Astrocyte of the spinal cord (primary cell): ENCODE results near the gene FBXL15.

Experiments used
- DNase-seq: peaks from one replicate; pipeline ENCODE4 v3.0.0; 2011; ENCODE audit warnings: low read depth, low spot score
- H3K4me3 ChIP-seq: 2 replicates; pipeline ENCODE4 v1.5.1; 2011; ENCODE audit warnings: low read depth, mild to moderate bottlenecking, low read length, moderate library complexity
- in situ Hi-C: cut with HindIII; loops from 2 replicates; pipeline ENCODE4 v1.10.0; 2017; ENCODE audit warnings: low sequenced_read_pairs
- TF ChIP-seq, protein P1 (sequence below): IDR thresholded peaks from 2 replicates; pipeline ENCODE4 v1.5.1; 2012; ENCODE audit warnings: low read depth, mild to moderate bottlenecking, low read length, inconsistent platforms

Gene FBXL15

GRCh38 chr10:102381983-102382382 is 38.7 kb upstream of the FBXL15 start:
- in situ Hi-C loops: no loop called here
- no peak overlapping the region for H3K4me3 ChIP-seq
- TF ChIP-seq, protein P1, sequence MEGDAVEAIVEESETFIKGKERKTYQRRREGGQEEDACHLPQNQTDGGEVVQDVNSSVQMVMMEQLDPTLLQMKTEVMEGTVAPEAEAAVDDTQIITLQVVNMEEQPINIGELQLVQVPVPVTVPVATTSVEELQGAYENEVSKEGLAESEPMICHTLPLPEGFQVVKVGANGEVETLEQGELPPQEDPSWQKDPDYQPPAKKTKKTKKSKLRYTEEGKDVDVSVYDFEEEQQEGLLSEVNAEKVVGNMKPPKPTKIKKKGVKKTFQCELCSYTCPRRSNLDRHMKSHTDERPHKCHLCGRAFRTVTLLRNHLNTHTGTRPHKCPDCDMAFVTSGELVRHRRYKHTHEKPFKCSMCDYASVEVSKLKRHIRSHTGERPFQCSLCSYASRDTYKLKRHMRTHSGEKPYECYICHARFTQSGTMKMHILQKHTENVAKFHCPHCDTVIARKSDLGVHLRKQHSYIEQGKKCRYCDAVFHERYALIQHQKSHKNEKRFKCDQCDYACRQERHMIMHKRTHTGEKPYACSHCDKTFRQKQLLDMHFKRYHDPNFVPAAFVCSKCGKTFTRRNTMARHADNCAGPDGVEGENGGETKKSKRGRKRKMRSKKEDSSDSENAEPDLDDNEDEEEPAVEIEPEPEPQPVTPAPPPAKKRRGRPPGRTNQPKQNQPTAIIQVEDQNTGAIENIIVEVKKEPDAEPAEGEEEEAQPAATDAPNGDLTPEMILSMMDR: no peak
- DNase-seq: no peak

DNA sequence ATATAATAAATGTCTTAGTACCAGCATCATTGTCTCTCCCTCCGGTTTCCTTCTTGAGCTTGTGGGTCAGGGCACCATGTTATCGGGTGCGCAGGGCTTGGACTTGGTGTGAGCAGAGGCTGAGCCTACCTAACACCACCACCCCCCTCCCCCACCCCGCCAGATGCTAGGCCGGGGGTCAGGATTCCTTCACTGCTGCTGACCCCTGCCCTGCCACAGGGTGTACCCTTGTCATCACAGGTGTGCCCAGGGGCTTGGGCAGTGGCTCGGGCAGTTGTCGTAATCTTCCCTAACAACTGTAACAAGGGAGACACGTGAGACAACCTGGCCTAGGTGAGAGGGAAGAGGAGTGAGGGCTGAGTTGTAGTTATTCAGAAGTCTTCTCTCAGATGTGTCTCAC is 37.8 kb upstream of the FBXL15 start:
- TF ChIP-seq, protein P1: no peak
- in situ Hi-C loops: no loop called here
- no peak for DNase-seq
- no peak overlapping the region for H3K4me3 ChIP-seq

GRCh38 chr10:102384053-102384452 is 36.6 kb upstream of the FBXL15 start:
- no peak overlapping the region for H3K4me3 ChIP-seq
- in situ Hi-C loops: no loop called here
- TF ChIP-seq, protein P1: peak; percentile 33
- DNase-seq: no peak

DNA sequence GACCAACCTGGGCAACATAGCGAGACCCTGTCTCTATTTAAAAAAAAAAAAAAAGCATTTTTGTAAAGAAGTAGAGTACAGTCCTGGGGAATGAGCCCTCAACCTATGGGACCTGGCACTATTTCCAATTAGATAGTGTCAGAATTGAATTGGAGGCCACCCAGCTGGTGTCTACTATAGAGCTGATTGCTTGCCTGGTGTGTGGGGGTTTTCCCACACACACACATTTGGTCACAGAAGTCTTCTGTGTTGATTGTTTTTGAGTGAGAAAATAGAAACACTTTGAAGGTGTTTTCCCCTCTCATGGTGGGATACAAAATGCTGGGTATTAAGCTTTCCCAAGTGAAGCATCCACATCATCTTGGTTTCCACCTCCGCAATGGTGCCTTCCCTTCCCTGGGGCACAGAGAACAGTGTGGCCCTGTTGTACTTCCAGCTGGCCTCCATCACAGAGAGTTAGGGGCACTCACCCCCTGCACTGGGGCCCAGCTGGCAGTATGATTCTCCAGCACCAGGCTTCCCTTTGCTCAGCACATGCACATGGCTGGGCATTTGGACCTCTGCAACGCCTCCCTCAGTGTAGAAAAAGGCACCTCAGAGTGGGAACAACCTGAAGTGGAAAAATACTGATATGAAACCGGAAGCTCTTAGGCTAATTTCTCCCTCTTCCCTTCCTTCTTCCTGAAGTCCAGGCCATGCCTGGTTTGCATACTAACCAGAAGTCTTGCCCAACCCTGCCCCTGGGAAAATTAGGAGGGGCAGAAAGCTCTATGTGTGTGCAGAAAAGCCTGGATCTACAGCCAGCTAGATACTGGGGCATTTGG is 35.8 kb upstream of the FBXL15 start:
- TF ChIP-seq, protein P1: no peak
- no peak overlapping the region for H3K4me3 ChIP-seq
- no peak for DNase-seq
- in situ Hi-C loops: no loop called here

DNA sequence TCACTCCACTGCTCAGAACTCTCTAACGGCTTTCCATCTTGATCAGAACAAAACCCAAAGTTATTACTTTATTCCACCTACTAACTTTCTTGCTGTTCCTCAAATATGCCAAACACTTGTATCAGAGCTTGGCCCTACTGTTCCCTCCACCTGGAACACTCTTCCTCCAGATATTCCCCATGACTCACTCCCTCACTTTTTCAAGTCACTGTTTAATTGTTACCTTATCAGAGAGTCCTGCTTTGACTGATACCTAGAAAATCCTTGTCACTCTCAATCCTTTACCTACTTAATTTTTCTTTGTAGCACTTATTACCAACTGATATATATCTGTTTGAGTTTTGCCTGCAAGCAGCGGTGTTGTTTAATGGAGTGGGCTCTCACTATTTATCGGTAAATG is 30.7 kb upstream of the FBXL15 start:
- no peak for DNase-seq
- TF ChIP-seq, protein P1: no peak
- in situ Hi-C loops: no loop called here

DNA sequence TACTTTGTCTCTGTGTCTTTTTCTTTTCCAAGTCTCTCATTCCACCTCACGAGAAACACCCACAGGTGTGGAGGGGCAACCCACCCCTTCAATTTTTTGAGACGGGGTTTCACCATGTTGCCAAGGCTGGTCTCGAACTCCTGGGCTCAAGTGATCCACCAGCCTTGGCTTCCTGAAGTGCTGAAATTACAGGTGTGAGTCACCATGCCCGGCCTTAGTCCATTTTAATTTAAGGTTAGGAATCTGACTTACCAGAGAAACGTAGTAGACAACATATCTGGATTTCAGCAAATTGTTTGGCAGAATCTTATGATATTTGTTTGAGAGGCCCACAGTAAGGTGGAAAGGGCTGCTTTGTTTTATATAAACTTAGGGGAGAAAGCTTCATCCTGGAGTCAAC is 28.3 kb upstream of the FBXL15 start:
- no peak for DNase-seq
- TF ChIP-seq, protein P1: no peak
- H3K4me3 ChIP-seq: no peak overlapping the region
- in situ Hi-C loops: no loop called here

More for the DNA sequence above, 30.7 kb upstream of the FBXL15 start:
- no peak overlapping the region for H3K4me3 ChIP-seq
